GM12878 (cell line): ENCODE results near the gene MFSD11. TPM values are rescaled to one million over a fixed set of nuclear protein-coding genes. Genes with fewer than 3 reads are reported as not detected.

Experiments
- BHLHE40 ChIP-seq, 2 experiments: fragments of 450-650 bp in 1 of 2; IDR thresholded peaks; 2 replicates each; pipeline ENCODE4 v1.6.1; 2011 to 2017; ENCODE audit warnings: low read depth in 2 of 2, borderline replicate concordance in 1 of 2, improper control_type of control experiment in 1 of 2, low read length in 1 of 2, mild to moderate bottlenecking in 1 of 2
- CBX3 ChIP-seq: fragments of 200-600 bp; sonication (generic); IDR thresholded peaks from 2 replicates; pipeline ENCODE4 v1.6.1; 2016; ENCODE audit warnings: low read depth, borderline replicate concordance
- ELK1 ChIP-seq: IDR thresholded peaks from 2 replicates; pipeline ENCODE4 v1.6.1; 2012; ENCODE audit warnings: low read depth, low read length, improper control_type of control experiment
- GABPA ChIP-seq: IDR thresholded peaks from 2 replicates; pipeline ENCODE4 v1.6.1; 2014; ENCODE audit warnings: antibody characterized with exemption, low read depth, mild to moderate bottlenecking, inconsistent platforms
- KLF5 ChIP-seq: fragments of 450-650 bp; IDR thresholded peaks from 2 replicates; pipeline ENCODE4 v1.6.1; 2014; ENCODE audit warnings: mild to moderate bottlenecking; ENCODE audit not compliant: partially characterized antibody
- LARP7 ChIP-seq: fragments of 450-650 bp; IDR thresholded peaks from 2 replicates; pipeline ENCODE4 v1.6.1; 2017; ENCODE audit warnings: mild to moderate bottlenecking
- NRF1 ChIP-seq: conservative IDR thresholded peaks from 2 replicates; pipeline ENCODE4 v1.6.1; 2011; ENCODE audit warnings: mild to moderate bottlenecking, low read depth, low read length, improper control_type of control experiment
- PKNOX1 ChIP-seq: fragments of 450-650 bp; IDR thresholded peaks from 2 replicates; pipeline ENCODE4 v1.6.1; 2016; ENCODE audit warnings: mild to moderate bottlenecking
- POLR2AphosphoS2 ChIP-seq: IDR thresholded peaks from 2 replicates; pipeline ENCODE4 v1.6.1; 2011; ENCODE audit warnings: low read depth, mild to moderate bottlenecking, low read length, improper control_type of control experiment, moderate library complexity
- RAD21 ChIP-seq: IDR thresholded peaks from 2 replicates; pipeline ENCODE4 v1.6.1; 2011; ENCODE audit warnings: mild to moderate bottlenecking, low read depth, low read length, moderate library complexity; ENCODE audit not compliant: insufficient read depth
- RAD51 ChIP-seq: fragments of 450-650 bp; IDR thresholded peaks from 2 replicates; pipeline ENCODE4 v1.6.1; 2016; ENCODE audit warnings: moderate library complexity, mild to moderate bottlenecking, inconsistent platforms
- RCOR1 ChIP-seq: conservative IDR thresholded peaks from 2 replicates; pipeline ENCODE4 v1.6.1; 2012; ENCODE audit warnings: low read depth, low read length, improper control_type of control experiment
- RUNX3 ChIP-seq: IDR thresholded peaks from 2 replicates; pipeline ENCODE4 v1.6.1; 2012; ENCODE audit warnings: low read length, inconsistent platforms
- SIX5 ChIP-seq: IDR thresholded peaks from 2 replicates; pipeline ENCODE4 v1.6.1; 2011; ENCODE audit warnings: mild to moderate bottlenecking, low read depth, low read length, moderate library complexity; ENCODE audit not compliant: severe bottlenecking
- SMAD1 ChIP-seq: fragments of 450-650 bp; IDR thresholded peaks from 2 replicates; pipeline ENCODE4 v1.6.1; 2018; ENCODE audit warnings: mild to moderate bottlenecking, low read depth; ENCODE audit not compliant: partially characterized antibody
- SMAD5 ChIP-seq: IDR thresholded peaks from 2 replicates; pipeline ENCODE4 v1.6.1; 2016; ENCODE audit warnings: antibody characterized with exemption, low read depth
- SRF ChIP-seq, 2 experiments: IDR thresholded peaks; 2 replicates each; pipeline ENCODE4 v1.6.1; 2011; ENCODE audit warnings: low read depth in 2 of 2, low read length in 2 of 2, mild to moderate bottlenecking in 1 of 2, moderate library complexity in 1 of 2
- SUZ12 ChIP-seq: fragments of 200-600 bp; sonication (generic); IDR thresholded peaks from one replicate; pipeline ENCODE4 v1.6.1; 2018; ENCODE audit warnings: antibody characterized with exemption, mild to moderate bottlenecking; ENCODE audit not compliant: unreplicated experiment
- ZNF207 ChIP-seq: fragments of 450-650 bp; IDR thresholded peaks from 2 replicates; pipeline ENCODE4 v1.6.1; 2014; ENCODE audit warnings: antibody characterized with exemption, mild to moderate bottlenecking, borderline replicate concordance
- ZNF217 ChIP-seq: fragments of 450-650 bp; IDR thresholded peaks from 2 replicates; pipeline ENCODE4 v1.6.1; 2017; ENCODE audit warnings: antibody characterized with exemption, mild to moderate bottlenecking
- ZZZ3 ChIP-seq: IDR thresholded peaks from 2 replicates; pipeline ENCODE4 v1.6.1; 2011; ENCODE audit warnings: low read depth; ENCODE audit not compliant: control insufficient read depth, insufficient read length
- polyA plus RNA-seq, 11 experiments: library from polyadenylated mRNA; depleted of rRNA in 4 of 11; unstranded in 6 of 11; stranded (reverse) in 5 of 11; fragments of >200 nt; fragmentation: Nextera tagmentation in 4 of 11; fragmentation: Illumina TruSeq in 1 of 11; extraction: Ambion mirVana in 4 of 11; extraction: Trizol in 1 of 11; gene quantifications; 1 replicate in 1 of 11; 2 replicates in 10 of 11; pipeline versions ENCODE4 v1.2.1 to v1.2.3, GENCODE V29; 2011 to 2016; ENCODE audit warnings: inconsistent platforms in 2 of 11, missing spikeins in 2 of 11, low read depth in 1 of 11
- total RNA-seq, 4 experiments: library from RNA; depleted of rRNA in 3 of 4; stranded (reverse); fragments of >200 nt in 3 of 4; fragmentation: Illumina TruSeq in 1 of 4; extraction: Trizol in 1 of 4; gene quantifications; 2 replicates each; pipeline versions ENCODE4 v1.2.1 to v1.2.3, GENCODE V29; 2013 to 2021
- TF ChIP-seq, protein P1 (sequence below): IDR thresholded peaks from 2 replicates; pipeline ENCODE4 v1.6.1; 2012; ENCODE audit warnings: low read depth, low read length, improper control_type of control experiment
- TF ChIP-seq, protein P2 (sequence below): IDR thresholded peaks from 2 replicates; pipeline ENCODE4 v1.6.1; 2012; ENCODE audit warnings: improper control_type of control experiment, low read depth, low read length; ENCODE audit not compliant: insufficient replicate concordance

The MFSD11 gene
- total and polyA plus RNA-seq, 10 of the 15 experiments (the other 5 are each of a cell fraction or from before 2014, with no cell fraction given), result 11.0 to 19.4 (median 15.5) TPM

DNA sequence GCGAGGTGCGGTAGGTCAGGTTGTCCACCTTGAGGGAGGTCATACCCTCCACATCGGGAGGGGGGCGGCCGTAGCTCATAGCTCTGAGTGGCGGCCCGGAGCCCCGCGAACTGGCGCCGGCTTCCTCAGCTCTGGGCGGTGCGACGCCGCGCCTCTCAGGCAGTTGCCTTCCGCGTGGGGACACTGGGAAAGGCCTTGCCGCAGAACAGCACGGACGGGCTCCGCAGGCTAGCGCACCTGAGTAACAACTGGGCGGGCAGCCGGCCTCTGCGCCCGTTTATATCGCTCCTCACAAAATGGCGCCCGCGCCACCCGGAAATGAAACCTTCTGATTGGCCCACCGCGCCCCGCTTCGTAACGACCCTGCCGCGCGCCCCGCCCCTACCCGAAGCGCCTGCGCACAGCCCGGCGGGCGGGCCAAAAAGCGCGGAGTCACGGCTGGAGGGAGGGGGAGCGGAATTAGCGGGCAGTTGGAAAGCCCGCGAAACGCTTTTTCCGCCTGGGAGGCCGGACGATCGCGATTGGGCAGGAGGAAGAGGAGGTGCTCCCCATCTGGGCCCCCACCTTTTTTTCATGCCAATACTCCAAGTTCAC is 740 bp upstream of the MFSD11 start, which contains the start of gene SRSF2 (continued):
- TF ChIP-seq ELK1 (no peak), SIX5 (peak; percentile 61), SUZ12 (no peak), RAD21 (no peak), SMAD1 (peak; percentile 92), ZNF207 (peak; percentile 98), GABPA (peak; percentile 88), RCOR1 (no peak), ZNF217 (no peak), SMAD5 (peak; percentile 99), NRF1 (peak; percentile 80), BHLHE40 (IDR thresholded peaks at IDR 0.05; ENCODE audit: borderline replicate concordance in 1 of 2, low read depth in 2 of 2, low read length in 1 of 2) (no peak), KLF5 (peak; percentile 92), RUNX3 (peak; percentile 43; the same call in 1 of the 2 replicates), LARP7 (peak; percentile 89), ZZZ3 (no peak), SRF (IDR thresholded peaks at IDR 0.05; ENCODE audit: low read depth in 2 of 2, low read length in 2 of 2) (peak; percentile 46 to 60; a peak in 2 of 4 replicates), POLR2AphosphoS2 (peak; percentile 100), RAD51 (no peak), CBX3 (no peak), PKNOX1 (peak; percentile 55; the same call in 1 of the 2 replicates)
- TF ChIP-seq, protein P1, sequence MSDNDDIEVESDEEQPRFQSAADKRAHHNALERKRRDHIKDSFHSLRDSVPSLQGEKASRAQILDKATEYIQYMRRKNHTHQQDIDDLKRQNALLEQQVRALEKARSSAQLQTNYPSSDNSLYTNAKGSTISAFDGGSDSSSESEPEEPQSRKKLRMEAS, result peak; percentile 68
- TF ChIP-seq, protein P2, sequence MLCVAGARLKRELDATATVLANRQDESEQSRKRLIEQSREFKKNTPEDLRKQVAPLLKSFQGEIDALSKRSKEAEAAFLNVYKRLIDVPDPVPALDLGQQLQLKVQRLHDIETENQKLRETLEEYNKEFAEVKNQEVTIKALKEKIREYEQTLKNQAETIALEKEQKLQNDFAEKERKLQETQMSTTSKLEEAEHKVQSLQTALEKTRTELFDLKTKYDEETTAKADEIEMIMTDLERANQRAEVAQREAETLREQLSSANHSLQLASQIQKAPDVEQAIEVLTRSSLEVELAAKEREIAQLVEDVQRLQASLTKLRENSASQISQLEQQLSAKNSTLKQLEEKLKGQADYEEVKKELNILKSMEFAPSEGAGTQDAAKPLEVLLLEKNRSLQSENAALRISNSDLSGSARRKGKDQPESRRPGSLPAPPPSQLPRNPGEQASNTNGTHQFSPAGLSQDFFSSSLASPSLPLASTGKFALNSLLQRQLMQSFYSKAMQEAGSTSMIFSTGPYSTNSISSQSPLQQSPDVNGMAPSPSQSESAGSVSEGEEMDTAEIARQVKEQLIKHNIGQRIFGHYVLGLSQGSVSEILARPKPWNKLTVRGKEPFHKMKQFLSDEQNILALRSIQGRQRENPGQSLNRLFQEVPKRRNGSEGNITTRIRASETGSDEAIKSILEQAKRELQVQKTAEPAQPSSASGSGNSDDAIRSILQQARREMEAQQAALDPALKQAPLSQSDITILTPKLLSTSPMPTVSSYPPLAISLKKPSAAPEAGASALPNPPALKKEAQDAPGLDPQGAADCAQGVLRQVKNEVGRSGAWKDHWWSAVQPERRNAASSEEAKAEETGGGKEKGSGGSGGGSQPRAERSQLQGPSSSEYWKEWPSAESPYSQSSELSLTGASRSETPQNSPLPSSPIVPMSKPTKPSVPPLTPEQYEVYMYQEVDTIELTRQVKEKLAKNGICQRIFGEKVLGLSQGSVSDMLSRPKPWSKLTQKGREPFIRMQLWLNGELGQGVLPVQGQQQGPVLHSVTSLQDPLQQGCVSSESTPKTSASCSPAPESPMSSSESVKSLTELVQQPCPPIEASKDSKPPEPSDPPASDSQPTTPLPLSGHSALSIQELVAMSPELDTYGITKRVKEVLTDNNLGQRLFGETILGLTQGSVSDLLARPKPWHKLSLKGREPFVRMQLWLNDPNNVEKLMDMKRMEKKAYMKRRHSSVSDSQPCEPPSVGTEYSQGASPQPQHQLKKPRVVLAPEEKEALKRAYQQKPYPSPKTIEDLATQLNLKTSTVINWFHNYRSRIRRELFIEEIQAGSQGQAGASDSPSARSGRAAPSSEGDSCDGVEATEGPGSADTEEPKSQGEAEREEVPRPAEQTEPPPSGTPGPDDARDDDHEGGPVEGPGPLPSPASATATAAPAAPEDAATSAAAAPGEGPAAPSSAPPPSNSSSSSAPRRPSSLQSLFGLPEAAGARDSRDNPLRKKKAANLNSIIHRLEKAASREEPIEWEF, result no peak
